Measurements from ENCODE around the gene DDX53.

DNA sequence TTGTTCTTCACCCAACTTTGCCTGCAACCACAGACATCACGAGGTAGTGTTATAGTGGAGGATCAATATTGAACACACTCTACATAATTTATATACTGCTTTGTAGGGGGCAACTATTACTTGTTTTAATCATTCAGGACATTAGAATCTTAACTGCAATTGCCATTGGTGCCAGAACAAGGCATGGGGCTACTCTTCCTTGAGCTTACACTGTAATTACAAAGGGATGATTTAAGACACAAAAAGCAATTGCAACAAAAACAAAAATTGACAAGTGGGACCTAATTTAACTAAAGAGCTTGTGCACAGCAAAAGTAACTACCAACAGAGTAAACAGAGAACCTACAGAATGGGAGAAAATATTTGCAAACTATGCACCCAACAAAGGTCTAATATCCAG, 24.0 kb upstream of the DDX53 start:
- TF ChIP-seq, protein P1, sequence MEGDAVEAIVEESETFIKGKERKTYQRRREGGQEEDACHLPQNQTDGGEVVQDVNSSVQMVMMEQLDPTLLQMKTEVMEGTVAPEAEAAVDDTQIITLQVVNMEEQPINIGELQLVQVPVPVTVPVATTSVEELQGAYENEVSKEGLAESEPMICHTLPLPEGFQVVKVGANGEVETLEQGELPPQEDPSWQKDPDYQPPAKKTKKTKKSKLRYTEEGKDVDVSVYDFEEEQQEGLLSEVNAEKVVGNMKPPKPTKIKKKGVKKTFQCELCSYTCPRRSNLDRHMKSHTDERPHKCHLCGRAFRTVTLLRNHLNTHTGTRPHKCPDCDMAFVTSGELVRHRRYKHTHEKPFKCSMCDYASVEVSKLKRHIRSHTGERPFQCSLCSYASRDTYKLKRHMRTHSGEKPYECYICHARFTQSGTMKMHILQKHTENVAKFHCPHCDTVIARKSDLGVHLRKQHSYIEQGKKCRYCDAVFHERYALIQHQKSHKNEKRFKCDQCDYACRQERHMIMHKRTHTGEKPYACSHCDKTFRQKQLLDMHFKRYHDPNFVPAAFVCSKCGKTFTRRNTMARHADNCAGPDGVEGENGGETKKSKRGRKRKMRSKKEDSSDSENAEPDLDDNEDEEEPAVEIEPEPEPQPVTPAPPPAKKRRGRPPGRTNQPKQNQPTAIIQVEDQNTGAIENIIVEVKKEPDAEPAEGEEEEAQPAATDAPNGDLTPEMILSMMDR (IDR thresholded peaks at IDR 0.05) = no peak
- TF ChIP-seq POLR2A (IDR thresholded peaks at IDR 0.05) = no peak
- no peak for TF ChIP-seq POLR2AphosphoS5 (IDR thresholded peaks at IDR 0.05)
